Ascending aorta (tissue), 2 donors: ENCODE data around the gene CNMD. TPM values are rescaled to one million over a fixed set of nuclear protein-coding genes. Genes with fewer than 3 reads are reported as not detected.
A peak's percentile ranks its signal among the peaks of the same experiment; 100 is the strongest.

ENCODE experiments used
- DNase-seq, 2 donors: peaks; one replicate each; pipeline ENCODE4 v3.0.0-alpha.2; 2019; ENCODE audit warnings: low spot score in 2 of 2
- H3K27ac ChIP-seq, 2 donors: fragments of 200-600 bp; sonication (generic); one replicate each; pipeline ENCODE4 v1.5.1; 2016 to 2017; ENCODE audit warnings: mild to moderate bottlenecking in 1 of 2
- H3K27me3 ChIP-seq: fragments of 200-600 bp; sonication (generic); one replicate; pipeline ENCODE4 v1.5.1; 2017
- H3K36me3 ChIP-seq, 2 donors: fragments of 200-600 bp; sonication (generic); one replicate each; pipeline ENCODE4 v1.5.1; 2016
- H3K4me1 ChIP-seq, 2 donors: fragments of 200-600 bp; sonication (generic); one replicate each; pipeline ENCODE4 v1.5.1; 2016 to 2017; ENCODE audit warnings: mild to moderate bottlenecking in 1 of 2
- H3K4me3 ChIP-seq, 2 donors: fragments of 200-600 bp; sonication (generic); one replicate each; pipeline ENCODE4 v1.5.1; 2016 to 2017; ENCODE audit warnings: mild to moderate bottlenecking in 1 of 2
- H3K9me3 ChIP-seq, 2 donors: fragments of 200-600 bp; sonication (generic); one replicate each; pipeline ENCODE4 v1.5.1; 2016
- CTCF ChIP-seq, 3 experiments: fragments of 200-600 bp in 2 of 3; fragments of 450-650 bp in 1 of 3; sonication (generic) in 2 of 3; IDR thresholded peaks; one replicate each; pipeline ENCODE4 v1.5.1; 2016 to 2019; ENCODE audit warnings: antibody characterized with exemption in 3 of 3, mild to moderate bottlenecking in 1 of 3, moderate library complexity in 1 of 3
- intact Hi-C: fragments of 100-400 bp; cut with DNase I; formaldehyde crosslinking; loops from one replicate; pipeline ENCODE4 v1.15.1; 2023
- total RNA-seq: library from RNA; depleted of rRNA; stranded (reverse); fragments of >200 nt; gene quantifications from one replicate; pipeline ENCODE4 v1.1.0, GENCODE V29; 2016

Gene CNMD
- not detected for total RNA-seq

- DNase-seq, result no peak
- Histone ChIP-seq H3K4me3 (peak within 1 kb of the TSS; percentile 33 to 41), H3K9me3 (no peaks in the 10 kb centered on the region), H3K27ac (no peak within 1 kb of the TSS), H3K4me1 (peaks cover 0 to 2% of the 10 kb centered on the region in 2 donors), H3K36me3 (no peaks in the 10 kb centered on the region), H3K27me3 (peaks cover 7% of the 10 kb centered on the region)
- TF ChIP-seq CTCF (IDR thresholded peaks at IDR 0.05), result no peak
- intact Hi-C loops, result no loop called here
Observed at GRCh38 chr13:52739468-52740071, at the start of gene CNMD. Gene CNMD, minus strand, starts transcription at chr13:52739820. Its CDS starts 119 bp downstream, at chr13:52739701.

DNA sequence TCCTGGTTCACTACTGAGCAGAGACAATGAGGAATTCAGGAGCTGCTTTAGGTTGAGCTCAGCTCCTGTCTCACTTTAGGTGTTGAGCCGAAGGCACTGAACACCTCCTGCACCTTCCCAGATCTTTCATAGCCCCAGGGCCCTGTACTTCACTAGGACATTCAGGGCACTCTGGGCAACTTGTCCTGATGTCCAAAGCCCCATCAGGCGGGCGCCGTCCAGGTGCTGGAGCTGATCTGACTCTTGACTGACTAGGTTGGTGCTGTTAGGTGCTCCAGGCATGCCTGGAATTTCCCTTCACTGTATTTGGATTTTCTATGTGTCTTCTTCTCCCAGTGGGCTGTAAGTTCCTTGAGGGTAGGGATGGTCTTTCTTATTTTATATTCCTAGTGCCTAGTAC lies 48.4 kb upstream of the CNMD start:
- intact Hi-C loops, result no loop called here
- Histone ChIP-seq H3K4me1 (no peaks in the 10 kb centered on the region), H3K27ac (no peak overlapping the region), H3K4me3 (no peak overlapping the region), H3K36me3 (no peaks in the 10 kb centered on the region), H3K27me3 (no peaks in the 10 kb centered on the region), H3K9me3 (no peaks in the 10 kb centered on the region)
- TF ChIP-seq CTCF (IDR thresholded peaks at IDR 0.05), result no peak
- DNase-seq, result no peak

DNA sequence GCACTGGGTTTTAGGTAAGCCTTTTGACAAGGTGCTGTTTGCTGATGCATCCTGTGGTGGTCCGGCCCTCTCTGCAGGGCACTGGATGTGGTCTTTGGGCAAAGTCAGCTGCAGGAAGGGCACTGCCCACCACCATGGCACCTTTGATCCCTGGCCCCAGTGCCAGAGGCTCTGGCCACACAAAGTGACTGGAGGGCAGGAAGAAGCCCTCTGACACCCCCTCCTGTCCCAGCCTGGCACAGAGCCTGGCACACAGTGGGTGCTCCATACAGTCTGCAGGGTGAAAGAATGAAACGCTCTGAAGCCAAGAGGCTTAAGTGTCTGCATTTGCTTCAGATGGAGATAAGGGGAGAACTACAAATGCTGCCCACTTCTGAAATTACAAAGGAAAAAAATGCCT lies 47.6 kb upstream of the CNMD start:
- no peaks in the 10 kb centered on the region for H3K4me1 ChIP-seq
- H3K36me3 ChIP-seq, result no peaks in the 10 kb centered on the region
- no peak for TF ChIP-seq CTCF (IDR thresholded peaks at IDR 0.05)
- no peak for DNase-seq
- H3K4me3 ChIP-seq, result no peak overlapping the region
- H3K9me3 ChIP-seq, result no peaks in the 10 kb centered on the region
- H3K27me3 ChIP-seq, result no peaks in the 10 kb centered on the region
- H3K27ac ChIP-seq, result no peak overlapping the region
- intact Hi-C loops, result no loop called here

GRCh38 chr13:52786766-52787165 lies 47.1 kb upstream of the CNMD start:
- H3K9me3 ChIP-seq, result no peaks in the 10 kb centered on the region
- intact Hi-C loops, result no loop called here
- H3K4me1 ChIP-seq, result no peaks in the 10 kb centered on the region
- TF ChIP-seq CTCF (IDR thresholded peaks at IDR 0.05), result no peak
- no peaks in the 10 kb centered on the region for H3K36me3 ChIP-seq
- H3K4me3 ChIP-seq, result no peak overlapping the region
- H3K27me3 ChIP-seq, result no peaks in the 10 kb centered on the region
- H3K27ac ChIP-seq, result no peak overlapping the region
- DNase-seq, result no peak

GRCh38 chr13:52785739-52786138 lies 46.1 kb upstream of the CNMD start:
- no peak for TF ChIP-seq CTCF (IDR thresholded peaks at IDR 0.05)
- Histone ChIP-seq H3K27me3 (no peaks in the 10 kb centered on the region), H3K4me3 (no peak overlapping the region), H3K4me1 (no peaks in the 10 kb centered on the region), H3K9me3 (no peaks in the 10 kb centered on the region), H3K36me3 (no peaks in the 10 kb centered on the region), H3K27ac (no peak overlapping the region)
- intact Hi-C loops, result no loop called here
- no peak for DNase-seq
